ENCODE measurements around the gene SQOR. TPM values are rescaled to one million over a fixed set of nuclear protein-coding genes. Genes with fewer than 3 reads are reported as not detected.

Gene SQOR
- total RNA-seq, 1 experiment from 2014 or later, result 76.1 TPM

DNA sequence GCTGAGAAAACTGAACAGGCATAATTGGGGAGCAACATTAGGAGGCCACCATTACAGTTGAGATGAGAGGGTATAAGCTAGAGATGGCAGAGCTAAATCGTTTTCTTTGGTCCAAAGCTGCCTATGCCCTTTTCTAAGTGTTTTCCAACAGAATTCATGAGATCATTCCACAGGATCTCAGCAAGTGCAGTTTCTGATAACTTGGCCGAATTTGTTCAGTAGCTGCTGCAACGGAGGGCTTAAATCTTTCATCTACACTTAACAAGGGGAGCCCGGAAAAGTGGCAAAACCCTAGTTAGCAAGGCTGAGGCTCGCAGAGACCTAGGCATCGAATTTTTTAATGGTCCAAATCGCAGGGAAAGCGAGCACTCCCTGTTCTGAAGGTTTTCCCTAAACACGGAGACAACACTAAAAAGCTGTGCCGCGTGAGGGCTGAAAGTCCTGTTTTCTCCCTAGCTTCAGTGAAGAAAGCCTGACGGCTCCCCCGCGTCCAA, 48.2 kb upstream of the SQOR start:
- Mint-ChIP-seq H3K36me3 (ENCODE audit: insufficient read depth, unreplicated experiment) (peaks cover 25% of the 10 kb centered on the region), H3K4me1 (ENCODE audit: low read depth, unreplicated experiment) (peaks cover 18% of the 10 kb centered on the region), H3K27me3 (ENCODE audit: unreplicated experiment) (no peaks in the 10 kb centered on the region), H3K9me3 (ENCODE audit: low read depth, unreplicated experiment) (no peaks in the 10 kb centered on the region), H3K4me3 (ENCODE audit: low read depth, unreplicated experiment) (peak overlapping the region; percentile 78), H3K27ac (ENCODE audit: unreplicated experiment) (peak overlapping the region; percentile 99)
- intact Hi-C loops (cut with micrococcal nuclease; ENCODE audit: unreplicated experiment), result loop anchor here (5.0 kb wide), 2 partner anchors 49 to 64 kb away; partner anchors contain the start of gene SLC30A4
- TSS peak; percentile 94 for BruUV-seq (replicated peaks)
- DNase-seq, result no peak
- TF ChIP-seq, protein P1, sequence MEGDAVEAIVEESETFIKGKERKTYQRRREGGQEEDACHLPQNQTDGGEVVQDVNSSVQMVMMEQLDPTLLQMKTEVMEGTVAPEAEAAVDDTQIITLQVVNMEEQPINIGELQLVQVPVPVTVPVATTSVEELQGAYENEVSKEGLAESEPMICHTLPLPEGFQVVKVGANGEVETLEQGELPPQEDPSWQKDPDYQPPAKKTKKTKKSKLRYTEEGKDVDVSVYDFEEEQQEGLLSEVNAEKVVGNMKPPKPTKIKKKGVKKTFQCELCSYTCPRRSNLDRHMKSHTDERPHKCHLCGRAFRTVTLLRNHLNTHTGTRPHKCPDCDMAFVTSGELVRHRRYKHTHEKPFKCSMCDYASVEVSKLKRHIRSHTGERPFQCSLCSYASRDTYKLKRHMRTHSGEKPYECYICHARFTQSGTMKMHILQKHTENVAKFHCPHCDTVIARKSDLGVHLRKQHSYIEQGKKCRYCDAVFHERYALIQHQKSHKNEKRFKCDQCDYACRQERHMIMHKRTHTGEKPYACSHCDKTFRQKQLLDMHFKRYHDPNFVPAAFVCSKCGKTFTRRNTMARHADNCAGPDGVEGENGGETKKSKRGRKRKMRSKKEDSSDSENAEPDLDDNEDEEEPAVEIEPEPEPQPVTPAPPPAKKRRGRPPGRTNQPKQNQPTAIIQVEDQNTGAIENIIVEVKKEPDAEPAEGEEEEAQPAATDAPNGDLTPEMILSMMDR (IDR thresholded peaks at IDR 0.05; ENCODE audit: unreplicated experiment), result no peak
- CTCF ChIA-PET, result interaction anchor here (1.0 to 2.1 kb wide), 3 partner anchors 25 to 65 kb away, joined by 3 to 5 read pairs (median 3); no protein-coding TSS in a partner anchor

DNA sequence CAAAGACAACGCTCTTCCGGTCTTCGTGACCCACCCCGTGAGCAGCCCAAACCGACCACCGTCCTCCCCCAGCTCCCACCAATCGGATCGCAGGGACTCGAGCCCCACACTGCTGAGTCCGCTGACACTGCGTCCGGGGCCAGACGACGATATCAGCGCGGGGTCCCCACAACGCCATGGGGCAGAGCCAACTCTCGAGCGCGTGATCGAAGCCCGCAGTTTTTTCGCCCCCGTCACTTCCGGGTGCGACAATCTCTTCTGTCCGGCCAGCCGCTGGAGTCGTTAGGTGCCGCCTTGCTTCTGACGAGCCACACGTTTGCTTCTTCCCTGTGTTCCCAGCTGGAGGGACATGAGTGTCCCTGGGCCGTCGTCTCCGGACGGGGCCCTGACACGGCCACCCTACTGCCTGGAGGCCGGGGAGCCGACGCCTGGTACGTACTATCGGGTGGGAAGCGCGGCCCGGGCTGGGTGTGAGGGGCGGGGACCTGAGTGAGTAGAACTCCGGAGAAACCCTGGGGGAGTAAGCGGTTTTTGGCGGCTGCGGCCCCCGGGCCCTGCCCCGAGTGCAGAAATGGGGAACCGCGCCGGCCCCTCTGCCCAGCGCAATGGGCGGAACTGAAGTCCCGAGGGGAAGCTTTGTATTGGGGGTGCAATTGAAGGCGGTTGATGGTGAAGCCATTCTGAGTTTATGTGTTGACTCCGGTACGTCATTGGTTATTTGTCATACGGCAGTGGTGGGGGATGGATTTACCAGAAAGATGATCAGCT, 47.5 kb upstream of the SQOR start, which contains the start of gene BLOC1S6:
Gene BLOC1S6 (plus strand): TSS at position 285 of the 768 bp plus-strand sequence. CDS start 65 bp downstream, at position 350.
- BruUV-seq (replicated peaks), result no TSS peak

DNA sequence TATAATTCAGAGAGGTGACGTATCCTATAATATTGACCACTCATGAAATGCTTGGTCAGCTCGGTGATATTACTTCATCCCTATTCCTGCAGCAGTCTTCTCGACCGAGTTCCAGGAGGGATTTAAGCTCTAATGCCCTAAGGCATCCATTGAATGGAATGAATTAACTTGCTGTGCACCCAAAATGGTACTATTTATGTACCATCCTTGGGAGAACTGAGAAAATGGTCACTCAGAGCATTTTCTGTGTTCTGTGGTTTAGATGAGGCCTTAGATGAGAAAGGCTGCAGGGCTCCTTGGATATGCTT, 47.0 kb upstream of the SQOR start:
- peaks cover 25% of the 10 kb centered on the region for H3K36me3 Mint-ChIP-seq (ENCODE audit: insufficient read depth, unreplicated experiment)
- peak overlapping the region; percentile 99 for H3K27ac Mint-ChIP-seq (ENCODE audit: unreplicated experiment)
- DNase-seq, result no peak
- intact Hi-C loops (cut with micrococcal nuclease; ENCODE audit: unreplicated experiment), result loop anchor here (5.0 kb wide), 2 partner anchors 51 to 66 kb away; partner anchors contain the start of gene SLC30A4
- peak overlapping the region; percentile 78 for H3K4me3 Mint-ChIP-seq (ENCODE audit: low read depth, unreplicated experiment)
- TF ChIP-seq, protein P1 (IDR thresholded peaks at IDR 0.05; ENCODE audit: unreplicated experiment), result no peak
- CTCF ChIA-PET, result interaction anchor here (2.1 kb wide), 1 partner anchor 24 kb away, joined by 5 read pairs; no protein-coding TSS in a partner anchor
- BruUV-seq (replicated peaks), result TSS peak; percentile 68
- peaks cover 18% of the 10 kb centered on the region for H3K4me1 Mint-ChIP-seq (ENCODE audit: low read depth, unreplicated experiment)
- no peaks in the 10 kb centered on the region for H3K27me3 Mint-ChIP-seq (ENCODE audit: unreplicated experiment)
- H3K9me3 Mint-ChIP-seq (ENCODE audit: low read depth, unreplicated experiment), result no peaks in the 10 kb centered on the region

More for the DNA sequence above, 47.5 kb upstream of the SQOR start, which contains the start of gene BLOC1S6:
- intact Hi-C loops (cut with micrococcal nuclease; ENCODE audit: unreplicated experiment), result loop anchor here (5.0 kb wide), 2 partner anchors 50 to 65 kb away; partner anchors contain the start of gene SLC30A4
- CTCF ChIA-PET, result interaction anchor here (1.3 to 2.1 kb wide), 2 partner anchors 24 to 66 kb away, joined by 3 to 5 read pairs; no protein-coding TSS in a partner anchor
- Mint-ChIP-seq H3K4me3 (ENCODE audit: low read depth, unreplicated experiment) (peak within 1 kb of the TSS; percentile 78), H3K4me1 (ENCODE audit: low read depth, unreplicated experiment) (peaks cover 18% of the 10 kb centered on the region), H3K36me3 (ENCODE audit: insufficient read depth, unreplicated experiment) (peaks cover 25% of the 10 kb centered on the region), H3K27me3 (ENCODE audit: unreplicated experiment) (no peaks in the 10 kb centered on the region), H3K27ac (ENCODE audit: unreplicated experiment) (peak within 1 kb of the TSS; percentile 99), H3K9me3 (ENCODE audit: low read depth, unreplicated experiment) (no peaks in the 10 kb centered on the region)
- peak; percentile 88 for DNase-seq
- TF ChIP-seq, protein P1 (IDR thresholded peaks at IDR 0.05; ENCODE audit: unreplicated experiment), result no peak

DNA sequence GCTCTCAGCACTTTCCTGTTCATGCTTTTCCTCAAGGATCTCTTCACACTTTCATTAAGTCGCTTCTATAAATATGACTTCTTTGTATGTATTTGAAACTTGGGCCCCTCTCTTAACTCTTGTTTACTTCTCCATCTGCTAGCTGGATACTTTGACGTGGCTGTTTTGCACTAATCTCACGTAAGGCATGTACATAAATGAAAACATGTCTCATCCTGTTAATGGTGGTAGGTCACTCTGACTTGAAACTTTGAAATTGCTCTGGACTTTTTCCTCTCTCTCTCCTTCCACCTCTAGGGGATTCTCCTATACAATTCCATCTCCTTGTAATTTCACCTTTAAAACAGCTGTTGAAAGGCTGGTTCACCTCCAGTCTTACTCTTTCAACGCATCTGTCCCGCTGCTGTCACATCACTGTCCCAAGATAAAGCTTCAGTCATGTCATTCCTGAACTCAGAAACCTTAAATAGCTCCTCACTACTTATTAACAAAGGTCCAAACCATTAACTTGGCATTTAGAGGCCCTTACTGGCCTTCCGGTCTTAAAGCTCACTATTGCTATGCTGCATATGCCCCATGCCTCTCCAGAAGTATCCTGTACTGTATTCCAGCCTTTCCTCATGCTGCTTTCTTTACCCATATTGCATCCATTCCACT, 46.5 kb upstream of the SQOR start:
- CTCF ChIA-PET, result interaction anchor here (0.7 to 2.1 kb wide), 3 partner anchors 14 to 130 kb away, joined by 3 to 7 read pairs (median 5); no protein-coding TSS in a partner anchor
- H3K27ac Mint-ChIP-seq (ENCODE audit: unreplicated experiment), result peak overlapping the region; percentile 99
- DNase-seq, result no peak
- BruUV-seq (replicated peaks), result no TSS peak
- no peaks in the 10 kb centered on the region for H3K9me3 Mint-ChIP-seq (ENCODE audit: low read depth, unreplicated experiment)
- intact Hi-C loops (cut with micrococcal nuclease; ENCODE audit: unreplicated experiment), result loop anchor here (5.0 kb wide), 2 partner anchors 51 to 66 kb away; partner anchors contain the start of gene SLC30A4
- H3K4me3 Mint-ChIP-seq (ENCODE audit: low read depth, unreplicated experiment), result peak overlapping the region; percentile 78
- H3K27me3 Mint-ChIP-seq (ENCODE audit: unreplicated experiment), result no peaks in the 10 kb centered on the region
- TF ChIP-seq, protein P1 (IDR thresholded peaks at IDR 0.05; ENCODE audit: unreplicated experiment), result no peak
- peaks cover 25% of the 10 kb centered on the region for H3K36me3 Mint-ChIP-seq (ENCODE audit: insufficient read depth, unreplicated experiment)
- peaks cover 18% of the 10 kb centered on the region for H3K4me1 Mint-ChIP-seq (ENCODE audit: low read depth, unreplicated experiment)

Data from Calu3 (cell line).